C4-2B (cell line): Measurements from ENCODE around the gene MAST4.

Experiments used
- H3K27ac ChIP-seq: fragments of 450-650 bp; 2 replicates; pipeline ENCODE4 v1.5.1; 2017
- CTCF ChIP-seq: fragments of 450-650 bp; conservative IDR thresholded peaks from 2 replicates; pipeline ENCODE4 v1.5.1; 2017; ENCODE audit warnings: mild to moderate bottlenecking
- ZFX ChIP-seq: fragments of 450-650 bp; IDR thresholded peaks from 2 replicates; pipeline ENCODE4 v1.6.1; 2017

Gene MAST4

DNA sequence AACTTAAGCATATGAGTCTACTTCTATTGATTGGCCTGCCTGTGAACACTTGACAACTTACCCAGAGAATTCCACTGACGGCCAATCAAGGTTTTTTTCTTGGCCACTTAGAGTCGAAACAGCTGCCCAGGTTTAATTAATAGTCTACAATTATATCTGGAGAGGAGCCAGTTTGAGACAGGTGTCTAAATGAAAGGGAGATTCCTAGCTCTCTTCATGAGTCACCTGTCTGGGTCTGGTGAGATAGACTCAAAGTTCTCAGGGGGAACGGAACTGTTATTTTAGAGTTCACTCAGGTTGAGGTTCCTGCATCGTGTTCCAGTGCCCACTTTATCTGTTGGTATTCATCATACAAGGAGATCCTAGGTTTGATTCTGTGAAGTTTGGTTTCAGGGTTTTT, 489.4 kb downstream of the MAST4 start:
- TF ChIP-seq ZFX (no peak), CTCF (no peak)
- no peak overlapping the region for H3K27ac ChIP-seq

- TF ChIP-seq ZFX (no peak), CTCF (no peak)
- no peak overlapping the region for H3K27ac ChIP-seq
Measured at GRCh38 chr5:67089200-67089725, 493.1 kb downstream of the MAST4 start.

DNA sequence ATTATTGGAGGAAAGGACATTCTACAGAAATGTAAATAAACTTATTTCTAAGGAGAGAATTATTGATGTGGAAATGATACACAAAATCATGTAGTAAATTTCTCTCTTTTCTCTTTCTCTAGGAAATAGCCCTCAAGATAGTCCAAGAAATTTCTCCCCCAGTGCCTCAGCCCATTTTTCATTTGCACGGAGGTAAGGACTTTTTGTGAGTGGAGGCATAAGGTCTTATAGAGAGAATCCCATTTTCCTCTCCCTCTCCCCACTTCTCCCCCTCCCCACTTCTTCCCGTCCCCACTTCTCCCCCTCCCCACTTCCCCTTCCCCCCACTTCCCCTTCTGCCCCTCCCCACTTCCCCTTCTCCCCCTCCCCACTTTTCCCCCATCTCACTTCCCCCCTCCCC, 493.8 kb downstream of the MAST4 start:
- TF ChIP-seq CTCF (no peak), ZFX (no peak)
- H3K27ac ChIP-seq = no peak overlapping the region

- TF ChIP-seq ZFX (no peak), CTCF (no peak)
Measured at GRCh38 chr5:67090593-67090992, 494.4 kb downstream of the MAST4 start.

GRCh38 chr5:67092535-67092934, 496.3 kb downstream of the MAST4 start:
- no peak for TF ChIP-seq ZFX
- TF ChIP-seq CTCF = no peak
- no peak overlapping the region for H3K27ac ChIP-seq

More at GRCh38 chr5:67090593-67090992, 494.4 kb downstream of the MAST4 start:
- H3K27ac ChIP-seq = no peak overlapping the region

- TF ChIP-seq CTCF = no peak
- TF ChIP-seq ZFX = no peak
- H3K27ac ChIP-seq = no peak overlapping the region
Measured at GRCh38 chr5:67093279-67093678, 497.1 kb downstream of the MAST4 start.

DNA sequence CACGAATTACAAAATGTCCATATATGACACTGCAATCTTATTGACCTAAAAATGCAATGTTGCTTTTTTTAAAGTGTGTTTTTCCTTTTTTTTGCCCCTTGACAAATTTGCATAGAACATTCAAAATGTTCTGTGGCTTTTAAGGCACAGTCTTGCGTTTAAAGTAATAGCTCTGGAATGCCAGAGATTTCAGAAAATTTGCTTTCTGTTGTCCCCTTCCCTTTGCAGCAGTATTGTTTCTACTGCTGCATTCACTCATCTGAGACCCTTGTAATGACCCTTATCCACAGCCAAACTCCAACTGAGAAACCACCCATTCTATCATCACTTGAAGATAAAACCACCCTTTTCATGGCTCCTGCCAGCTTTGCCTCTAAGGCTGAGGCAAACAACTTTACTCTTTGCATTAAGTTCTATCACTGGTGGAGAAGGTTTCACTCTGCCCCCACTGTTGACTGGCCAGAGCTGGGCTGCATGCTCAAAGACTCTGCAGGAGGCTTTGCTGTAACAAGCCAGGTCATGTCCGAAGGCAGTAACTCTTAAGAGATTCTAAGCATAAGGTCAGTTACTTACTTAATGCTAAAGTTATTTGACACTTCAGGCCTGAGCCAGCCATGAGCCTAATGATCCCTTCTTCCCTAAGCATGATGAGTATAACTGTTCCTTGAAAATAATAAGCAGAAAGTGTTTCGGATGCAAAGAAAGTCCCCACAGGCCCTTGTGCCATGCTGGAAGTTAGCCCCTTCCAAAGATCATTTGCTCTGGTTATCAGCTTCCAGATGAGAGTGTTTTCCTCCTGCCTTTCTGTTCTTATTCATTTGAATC, 498.5 kb downstream of the MAST4 start:
- TF ChIP-seq ZFX (no peak), CTCF (no peak)
- no peak overlapping the region for H3K27ac ChIP-seq
